Brain microvascular endothelial cell (primary cell): Measurements from ENCODE around the gene SUCLG2.

Experiments
- DNase-seq: peaks from one replicate; pipeline ENCODE4 v3.0.0-alpha.2; 2020
- H3K27ac ChIP-seq: fragments of 250-450 bp; sonication (Bioruptor Pico); 2 replicates; pipeline ENCODE4 v1.5.1; 2020; ENCODE audit warnings: mild to moderate bottlenecking, moderate library complexity
- H3K27me3 ChIP-seq: fragments of 250-450 bp; sonication (Bioruptor Pico); replicated peaks from 2 replicates; pipeline ENCODE4 v1.5.1; 2020; ENCODE audit warnings: mild to moderate bottlenecking
- H3K36me3 ChIP-seq: fragments of 250-450 bp; sonication (Bioruptor Pico); replicated peaks from 2 replicates; pipeline ENCODE4 v1.5.1; 2020; ENCODE audit warnings: mild to moderate bottlenecking
- H3K4me3 ChIP-seq: 2 replicates; pipeline ENCODE4 v1.5.1; 2011; ENCODE audit warnings: low read depth, mild to moderate bottlenecking, control low read depth, low read length, moderate library complexity
- in situ Hi-C: cut with HindIII; loops from 2 replicates; pipeline ENCODE4 v1.10.0; 2017; ENCODE audit warnings: low sequenced_read_pairs, low pct_ligation_motif_present
- TF ChIP-seq, protein P1 (sequence below): IDR thresholded peaks from 2 replicates; pipeline ENCODE4 v1.5.1; 2011; ENCODE audit warnings: low read depth, mild to moderate bottlenecking, moderate library complexity, low read length, control low read depth, inconsistent platforms; ENCODE audit errors: missing control alignments

The SUCLG2 gene

DNA sequence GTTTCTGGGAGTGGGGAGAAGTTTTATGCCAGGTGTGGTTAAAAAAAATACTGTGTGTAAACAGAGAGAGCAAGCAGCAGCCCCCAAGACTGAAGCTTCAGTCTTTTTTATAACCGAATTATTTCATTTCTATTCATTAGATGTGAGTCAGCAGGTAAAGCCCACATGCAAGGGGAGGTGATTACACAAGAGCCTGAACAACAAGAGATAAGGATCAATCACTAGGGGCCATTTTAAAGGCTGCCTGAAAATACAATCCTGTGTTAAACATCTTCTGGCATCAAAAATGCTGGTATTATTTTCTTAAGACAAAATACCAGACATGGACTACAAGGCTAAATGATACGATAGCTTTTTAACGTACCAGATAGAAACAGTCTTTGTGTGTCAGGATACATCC, 217.3 kb downstream of the SUCLG2 start:
- H3K36me3 ChIP-seq, result no peaks in the 10 kb centered on the region
- no peak overlapping the region for H3K27ac ChIP-seq
- in situ Hi-C loops, result no loop called here
- TF ChIP-seq, protein P1, sequence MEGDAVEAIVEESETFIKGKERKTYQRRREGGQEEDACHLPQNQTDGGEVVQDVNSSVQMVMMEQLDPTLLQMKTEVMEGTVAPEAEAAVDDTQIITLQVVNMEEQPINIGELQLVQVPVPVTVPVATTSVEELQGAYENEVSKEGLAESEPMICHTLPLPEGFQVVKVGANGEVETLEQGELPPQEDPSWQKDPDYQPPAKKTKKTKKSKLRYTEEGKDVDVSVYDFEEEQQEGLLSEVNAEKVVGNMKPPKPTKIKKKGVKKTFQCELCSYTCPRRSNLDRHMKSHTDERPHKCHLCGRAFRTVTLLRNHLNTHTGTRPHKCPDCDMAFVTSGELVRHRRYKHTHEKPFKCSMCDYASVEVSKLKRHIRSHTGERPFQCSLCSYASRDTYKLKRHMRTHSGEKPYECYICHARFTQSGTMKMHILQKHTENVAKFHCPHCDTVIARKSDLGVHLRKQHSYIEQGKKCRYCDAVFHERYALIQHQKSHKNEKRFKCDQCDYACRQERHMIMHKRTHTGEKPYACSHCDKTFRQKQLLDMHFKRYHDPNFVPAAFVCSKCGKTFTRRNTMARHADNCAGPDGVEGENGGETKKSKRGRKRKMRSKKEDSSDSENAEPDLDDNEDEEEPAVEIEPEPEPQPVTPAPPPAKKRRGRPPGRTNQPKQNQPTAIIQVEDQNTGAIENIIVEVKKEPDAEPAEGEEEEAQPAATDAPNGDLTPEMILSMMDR, result no peak
- H3K27me3 ChIP-seq, result no peaks in the 10 kb centered on the region
- H3K4me3 ChIP-seq, result no peak overlapping the region
- no peak for DNase-seq

DNA sequence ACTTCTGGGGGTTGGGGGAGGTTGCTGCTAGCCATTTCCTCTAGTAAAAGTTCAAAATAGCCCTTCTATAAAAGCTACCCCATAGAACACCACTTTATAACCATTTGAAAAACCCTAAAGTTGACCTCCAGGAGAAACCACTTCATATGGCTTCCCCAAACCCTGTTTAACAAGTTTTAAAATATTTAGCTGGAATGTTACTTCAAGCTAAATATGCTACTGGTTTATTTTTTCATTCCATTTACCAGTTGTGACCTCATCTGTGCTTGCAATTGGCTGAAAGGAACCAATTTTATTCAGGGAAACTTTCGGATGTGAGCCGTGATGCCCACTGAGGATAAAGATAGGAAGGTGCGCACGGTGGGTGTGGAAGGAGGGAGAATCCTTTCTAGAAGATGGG, 221.3 kb downstream of the SUCLG2 start:
- Histone ChIP-seq H3K27me3 (no peaks in the 10 kb centered on the region), H3K27ac (no peak overlapping the region), H3K36me3 (no peaks in the 10 kb centered on the region), H3K4me3 (no peak overlapping the region)
- in situ Hi-C loops, result no loop called here
- TF ChIP-seq, protein P1, result no peak
- no peak for DNase-seq

DNA sequence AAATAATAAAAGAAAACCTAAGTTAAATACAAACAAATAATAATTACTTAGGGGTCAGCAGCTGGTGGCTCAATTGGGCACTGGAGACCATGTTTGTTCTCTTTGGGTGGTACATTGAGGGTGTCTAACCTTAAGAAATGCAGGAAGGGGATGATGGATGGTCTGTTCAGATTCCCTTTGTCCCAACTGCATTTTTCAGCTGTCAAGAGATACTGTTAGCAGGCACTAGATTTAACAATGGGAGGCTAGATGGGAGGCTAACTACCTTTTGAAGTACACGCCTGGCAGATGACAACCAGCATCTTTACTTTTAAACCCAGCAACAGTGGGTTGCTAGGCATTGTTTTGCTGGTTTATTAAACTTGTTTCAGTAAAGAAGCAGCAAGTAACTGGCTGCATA, 222.5 kb downstream of the SUCLG2 start:
- H3K27ac ChIP-seq, result no peak overlapping the region
- TF ChIP-seq, protein P1, result no peak

DNA sequence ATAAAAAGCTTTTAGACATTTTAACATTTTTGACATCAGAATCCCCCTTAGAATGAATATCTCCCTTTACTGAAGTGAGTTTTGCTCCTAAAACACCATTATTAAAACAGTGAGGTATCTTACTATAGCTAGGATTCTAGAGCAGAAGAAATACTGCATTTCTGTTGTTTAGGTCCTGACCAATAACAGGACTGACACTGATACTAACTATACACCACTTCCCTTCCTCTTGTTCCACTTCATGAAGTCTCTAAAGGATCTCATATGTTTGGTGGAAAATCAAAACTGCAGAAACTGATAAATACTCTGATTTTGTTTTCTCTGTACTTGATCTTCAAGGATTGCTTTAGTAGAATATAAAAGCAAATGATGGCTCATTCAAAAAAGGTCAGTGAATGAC, 230.7 kb downstream of the SUCLG2 start:
- DNase-seq, result no peak
- Histone ChIP-seq H3K4me3 (no peak overlapping the region), H3K36me3 (no peaks in the 10 kb centered on the region), H3K27ac (no peak overlapping the region), H3K27me3 (no peaks in the 10 kb centered on the region)
- in situ Hi-C loops, result no loop called here
- TF ChIP-seq, protein P1, result no peak

More for the DNA sequence above, 222.5 kb downstream of the SUCLG2 start:
- Histone ChIP-seq H3K27me3 (no peaks in the 10 kb centered on the region), H3K4me3 (no peak overlapping the region), H3K36me3 (no peaks in the 10 kb centered on the region)
- in situ Hi-C loops, result no loop called here
- DNase-seq, result no peak

DNA sequence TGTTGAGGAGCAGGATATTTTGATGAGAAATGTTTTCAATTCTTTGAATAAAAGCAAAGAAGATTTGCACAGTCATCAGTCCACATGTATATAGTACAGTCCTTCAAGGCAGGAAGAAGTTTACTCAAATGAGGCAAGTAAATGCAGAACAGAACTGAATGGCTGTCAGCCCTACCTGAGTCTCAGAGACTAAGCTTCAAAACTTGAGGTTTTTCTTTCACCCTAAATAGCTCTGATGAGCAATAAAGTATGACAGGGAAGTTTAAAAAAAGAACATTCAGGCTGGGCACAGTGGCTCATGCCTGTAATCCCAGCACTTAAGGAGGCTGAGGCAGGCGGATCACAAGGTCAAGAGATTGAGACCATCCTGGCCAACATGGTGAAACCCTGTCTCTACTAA, 232.5 kb downstream of the SUCLG2 start:
- in situ Hi-C loops, result no loop called here
- no peak overlapping the region for H3K4me3 ChIP-seq
- no peak for DNase-seq
- no peaks in the 10 kb centered on the region for H3K36me3 ChIP-seq
- TF ChIP-seq, protein P1, result no peak
- no peak overlapping the region for H3K27ac ChIP-seq
- no peaks in the 10 kb centered on the region for H3K27me3 ChIP-seq

DNA sequence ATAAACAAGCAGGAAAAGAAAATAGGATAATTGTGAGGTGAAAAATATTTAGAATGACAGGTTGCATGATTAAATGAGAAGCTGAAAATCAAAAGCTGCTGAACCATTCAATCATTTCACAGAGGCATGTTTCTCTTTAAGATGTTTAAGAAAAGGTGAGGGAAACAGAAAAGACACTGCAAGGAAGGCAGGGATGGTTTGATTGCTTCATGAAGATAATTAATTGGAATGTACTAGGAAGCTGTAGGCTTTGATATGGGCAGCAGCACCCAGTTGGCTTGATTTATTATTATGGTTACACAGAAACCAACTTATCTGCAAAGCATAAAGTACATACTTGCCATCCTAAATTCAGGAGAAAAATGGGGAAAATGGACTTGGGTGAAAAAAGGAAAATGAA, 234.6 kb downstream of the SUCLG2 start:
- Histone ChIP-seq H3K27me3 (no peaks in the 10 kb centered on the region), H3K27ac (no peak overlapping the region), H3K36me3 (no peaks in the 10 kb centered on the region), H3K4me3 (no peak overlapping the region)
- in situ Hi-C loops, result no loop called here
- TF ChIP-seq, protein P1, result no peak
- DNase-seq, result no peak
